ENCODE data around the gene NECAB2.

Gene NECAB2

GRCh38 chr16:83973581-83974385 is 5.7 kb downstream of the NECAB2 start:
- DNase-seq (ENCODE audit: low read depth) = no peak
- H3K4me3 ChIP-seq (ENCODE audit: low read depth, low read length) = no peak overlapping the region
- no peak for TF ChIP-seq CTCF (IDR thresholded peaks at IDR 0.05; ENCODE audit: insufficient read depth, low read depth, low read length, missing control alignments)

GRCh38 chr16:83974475-83974874 is 6.4 kb downstream of the NECAB2 start:
- no peak overlapping the region for H3K4me3 ChIP-seq (ENCODE audit: low read depth, low read length)
- TF ChIP-seq CTCF (IDR thresholded peaks at IDR 0.05; ENCODE audit: insufficient read depth, low read depth, low read length, missing control alignments) = no peak
- DNase-seq (ENCODE audit: low read depth) = no peak

- DNase-seq (ENCODE audit: low read depth) = no peak
- no peak for TF ChIP-seq CTCF (IDR thresholded peaks at IDR 0.05; ENCODE audit: insufficient read depth, low read depth, low read length, missing control alignments)
- H3K4me3 ChIP-seq (ENCODE audit: low read depth, low read length) = no peak overlapping the region
These were observed 7.7 kb downstream of the NECAB2 start for GRCh38 chr16:83975590-83976260.

- no peak overlapping the region for H3K4me3 ChIP-seq (ENCODE audit: low read depth, low read length)
- no peak for TF ChIP-seq CTCF (IDR thresholded peaks at IDR 0.05; ENCODE audit: insufficient read depth, low read depth, low read length, missing control alignments)
- DNase-seq (ENCODE audit: low read depth) = no peak
These were observed 9.2 kb downstream of the NECAB2 start for GRCh38 chr16:83977056-83977815.

GRCh38 chr16:83978401-83978904 is 10.4 kb downstream of the NECAB2 start:
- DNase-seq (ENCODE audit: low read depth) = no peak
- no peak overlapping the region for H3K4me3 ChIP-seq (ENCODE audit: low read depth, low read length)
- no peak for TF ChIP-seq CTCF (IDR thresholded peaks at IDR 0.05; ENCODE audit: insufficient read depth, low read depth, low read length, missing control alignments)

- TF ChIP-seq CTCF (IDR thresholded peaks at IDR 0.05; ENCODE audit: insufficient read depth, low read depth, low read length, missing control alignments) = no peak
- no peak for DNase-seq (ENCODE audit: low read depth)
- no peak overlapping the region for H3K4me3 ChIP-seq (ENCODE audit: low read depth, low read length)
These were observed 11.4 kb downstream of the NECAB2 start for GRCh38 chr16:83979441-83979840.

All from GM12865 (cell line).